ENCODE results near the gene LRP1B.

The LRP1B gene

GRCh38 chr2:142058149-142058548 is 72.7 kb downstream of the LRP1B start:
- no peak overlapping the region for H3K9ac ChIP-seq (ENCODE audit: insufficient read length, low read depth)
- H3K27me3 ChIP-seq (ENCODE audit: insufficient read depth, insufficient read length) = no peaks in the 10 kb centered on the region
- no peaks in the 10 kb centered on the region for H3K36me3 ChIP-seq (ENCODE audit: insufficient read depth, insufficient read length, low read length)
- no peak for TF ChIP-seq ZNF274 (IDR thresholded peaks at IDR 0.05; ENCODE audit: low read depth, low read length)
- H3K4me3 ChIP-seq (ENCODE audit: insufficient read length, low read depth) = no peak overlapping the region
- no peak for DNase-seq (ENCODE audit: low read depth, low spot score)
- no peaks in the 10 kb centered on the region for H3K4me1 ChIP-seq (ENCODE audit: insufficient read depth, insufficient read length)
- no peaks in the 10 kb centered on the region for H3K9me3 ChIP-seq (ENCODE audit: insufficient read depth, low read length)

- TF ChIP-seq SUZ12 (IDR thresholded peaks at IDR 0.05; ENCODE audit: extremely low read depth, insufficient read depth, insufficient read length) = no peak
- TF ChIP-seq YY1 (IDR thresholded peaks at IDR 0.05; ENCODE audit: insufficient read depth, insufficient read length) = no peak
- no peak for TF ChIP-seq ZNF274 (IDR thresholded peaks at IDR 0.05; ENCODE audit: low read depth, low read length)
- no peak for DNase-seq (ENCODE audit: low read depth, low spot score)
Measured at GRCh38 chr2:142056784-142057183, 74.0 kb downstream of the LRP1B start.

GRCh38 chr2:142052220-142052863 is 78.5 kb downstream of the LRP1B start:
- H3K4me1 ChIP-seq (ENCODE audit: insufficient read depth, insufficient read length) = no peaks in the 10 kb centered on the region
- H3K9ac ChIP-seq (ENCODE audit: insufficient read length, low read depth) = no peak overlapping the region
- no peak overlapping the region for H3K4me3 ChIP-seq (ENCODE audit: insufficient read length, low read depth)
- H3K36me3 ChIP-seq (ENCODE audit: insufficient read depth, insufficient read length, low read length) = no peaks in the 10 kb centered on the region
- H3K9me3 ChIP-seq (ENCODE audit: insufficient read depth, low read length) = no peaks in the 10 kb centered on the region
- no peak for DNase-seq (ENCODE audit: low read depth, low spot score)
- TF ChIP-seq SUZ12 (IDR thresholded peaks at IDR 0.05; ENCODE audit: extremely low read depth, insufficient read depth, insufficient read length) = no peak
- TF ChIP-seq YY1 (IDR thresholded peaks at IDR 0.05; ENCODE audit: insufficient read depth, insufficient read length) = no peak
- no peak for TF ChIP-seq ZNF274 (IDR thresholded peaks at IDR 0.05; ENCODE audit: low read depth, low read length)
- H3K27me3 ChIP-seq (ENCODE audit: insufficient read depth, insufficient read length) = no peaks in the 10 kb centered on the region

More at GRCh38 chr2:142056784-142057183, 74.0 kb downstream of the LRP1B start:
- H3K27me3 ChIP-seq (ENCODE audit: insufficient read depth, insufficient read length) = no peaks in the 10 kb centered on the region
- no peak overlapping the region for H3K9ac ChIP-seq (ENCODE audit: insufficient read length, low read depth)
- H3K36me3 ChIP-seq (ENCODE audit: insufficient read depth, insufficient read length, low read length) = no peaks in the 10 kb centered on the region
- no peaks in the 10 kb centered on the region for H3K4me1 ChIP-seq (ENCODE audit: insufficient read depth, insufficient read length)
- H3K4me3 ChIP-seq (ENCODE audit: insufficient read length, low read depth) = no peak overlapping the region
- no peaks in the 10 kb centered on the region for H3K9me3 ChIP-seq (ENCODE audit: insufficient read depth, low read length)

- no peak overlapping the region for H3K9ac ChIP-seq (ENCODE audit: insufficient read length, low read depth)
Measured at GRCh38 chr2:142048581-142048980, 82.2 kb downstream of the LRP1B start.

GRCh38 chr2:142045641-142046040 is 85.2 kb downstream of the LRP1B start:
- H3K27me3 ChIP-seq (ENCODE audit: insufficient read depth, insufficient read length) = no peaks in the 10 kb centered on the region
- no peak overlapping the region for H3K9ac ChIP-seq (ENCODE audit: insufficient read length, low read depth)
- no peak for DNase-seq (ENCODE audit: low read depth, low spot score)
- no peak overlapping the region for H3K4me3 ChIP-seq (ENCODE audit: insufficient read length, low read depth)
- no peaks in the 10 kb centered on the region for H3K4me1 ChIP-seq (ENCODE audit: insufficient read depth, insufficient read length)
- no peaks in the 10 kb centered on the region for H3K36me3 ChIP-seq (ENCODE audit: insufficient read depth, insufficient read length, low read length)
- no peak for TF ChIP-seq SUZ12 (IDR thresholded peaks at IDR 0.05; ENCODE audit: extremely low read depth, insufficient read depth, insufficient read length)
- TF ChIP-seq ZNF274 (IDR thresholded peaks at IDR 0.05; ENCODE audit: low read depth, low read length) = no peak
- no peak for TF ChIP-seq YY1 (IDR thresholded peaks at IDR 0.05; ENCODE audit: insufficient read depth, insufficient read length)
- H3K9me3 ChIP-seq (ENCODE audit: insufficient read depth, low read length) = no peaks in the 10 kb centered on the region

More at GRCh38 chr2:142048581-142048980, 82.2 kb downstream of the LRP1B start:
- no peak for TF ChIP-seq ZNF274 (IDR thresholded peaks at IDR 0.05; ENCODE audit: low read depth, low read length)
- TF ChIP-seq YY1 (IDR thresholded peaks at IDR 0.05; ENCODE audit: insufficient read depth, insufficient read length) = no peak
- no peak for TF ChIP-seq SUZ12 (IDR thresholded peaks at IDR 0.05; ENCODE audit: extremely low read depth, insufficient read depth, insufficient read length)
- Histone ChIP-seq H3K27me3 (ENCODE audit: insufficient read depth, insufficient read length) (no peaks in the 10 kb centered on the region), H3K36me3 (ENCODE audit: insufficient read depth, insufficient read length, low read length) (no peaks in the 10 kb centered on the region), H3K4me1 (ENCODE audit: insufficient read depth, insufficient read length) (no peaks in the 10 kb centered on the region), H3K4me3 (ENCODE audit: insufficient read length, low read depth) (no peak overlapping the region), H3K9me3 (ENCODE audit: insufficient read depth, low read length) (no peaks in the 10 kb centered on the region)
- no peak for DNase-seq (ENCODE audit: low read depth, low spot score)

- no peak overlapping the region for H3K4me3 ChIP-seq (ENCODE audit: insufficient read length, low read depth)
- no peaks in the 10 kb centered on the region for H3K27me3 ChIP-seq (ENCODE audit: insufficient read depth, insufficient read length)
- H3K4me1 ChIP-seq (ENCODE audit: insufficient read depth, insufficient read length) = no peaks in the 10 kb centered on the region
- no peak overlapping the region for H3K9ac ChIP-seq (ENCODE audit: insufficient read length, low read depth)
- DNase-seq (ENCODE audit: low read depth, low spot score) = no peak
- no peaks in the 10 kb centered on the region for H3K9me3 ChIP-seq (ENCODE audit: insufficient read depth, low read length)
- TF ChIP-seq SUZ12 (IDR thresholded peaks at IDR 0.05; ENCODE audit: extremely low read depth, insufficient read depth, insufficient read length) = no peak
- TF ChIP-seq ZNF274 (IDR thresholded peaks at IDR 0.05; ENCODE audit: low read depth, low read length) = no peak
- no peak for TF ChIP-seq YY1 (IDR thresholded peaks at IDR 0.05; ENCODE audit: insufficient read depth, insufficient read length)
- no peaks in the 10 kb centered on the region for H3K36me3 ChIP-seq (ENCODE audit: insufficient read depth, insufficient read length, low read length)
Measured at GRCh38 chr2:142044197-142044596, 86.6 kb downstream of the LRP1B start.

GRCh38 chr2:142042536-142043199 is 88.1 kb downstream of the LRP1B start:
- no peak for DNase-seq (ENCODE audit: low read depth, low spot score)
- TF ChIP-seq YY1 (IDR thresholded peaks at IDR 0.05; ENCODE audit: insufficient read depth, insufficient read length) = no peak
- TF ChIP-seq ZNF274 (IDR thresholded peaks at IDR 0.05; ENCODE audit: low read depth, low read length) = no peak
- TF ChIP-seq SUZ12 (IDR thresholded peaks at IDR 0.05; ENCODE audit: extremely low read depth, insufficient read depth, insufficient read length) = no peak
- H3K9ac ChIP-seq (ENCODE audit: insufficient read length, low read depth) = no peak overlapping the region
- H3K4me1 ChIP-seq (ENCODE audit: insufficient read depth, insufficient read length) = no peaks in the 10 kb centered on the region
- H3K27me3 ChIP-seq (ENCODE audit: insufficient read depth, insufficient read length) = no peaks in the 10 kb centered on the region
- H3K36me3 ChIP-seq (ENCODE audit: insufficient read depth, insufficient read length, low read length) = no peaks in the 10 kb centered on the region
- H3K9me3 ChIP-seq (ENCODE audit: insufficient read depth, low read length) = no peaks in the 10 kb centered on the region
- no peak overlapping the region for H3K4me3 ChIP-seq (ENCODE audit: insufficient read length, low read depth)

Data from NT2/D1 (cell line).